Esophagus muscularis mucosa (tissue), 3 donors: ENCODE results near the gene PANK2.

ENCODE experiments used
- CTCF ChIP-seq, 3 experiments: fragments of 200-600 bp in 2 of 3; fragments of 450-650 bp in 1 of 3; sonication (generic) in 2 of 3; IDR thresholded peaks; one replicate each; pipeline ENCODE4 v1.5.1; 2017 to 2019; ENCODE audit warnings: antibody characterized with exemption in 3 of 3, mild to moderate bottlenecking in 2 of 3, moderate library complexity in 1 of 3
- POLR2A ChIP-seq: fragments of 450-650 bp; IDR thresholded peaks from one replicate; pipeline ENCODE4 v1.6.1; 2017; ENCODE audit warnings: antibody characterized with exemption, moderate library complexity, mild to moderate bottlenecking, low read depth

- no peak for TF ChIP-seq POLR2A
- no peak for TF ChIP-seq CTCF (IDR thresholded peaks at IDR 0.05)
Observed at GRCh38 chr20:3876676-3877075, 12.5 kb upstream of the PANK2 start.
